Activated CD4-positive, alpha-beta T cell treated with anti-CD3 and anti-CD28 coated beads, Interleukin-2, amount 50 U/mL, for 16 hours (primary cell): ENCODE measurements around the gene PRSS56.

Experiments used
- DNase-seq: peaks from one replicate; pipeline ENCODE4 v3.0.0-alpha.2; 2020

The PRSS56 gene

GRCh38 chr2:232486558-232487384, 33.4 kb upstream of the PRSS56 start:
- no peak for DNase-seq

GRCh38 chr2:232487385-232488096, 32.6 kb upstream of the PRSS56 start, which contains the start of gene ECEL1:
ECEL1 (minus strand) TSS chr2:232487834; CDS start chr2:232486653, 1,181 bp downstream.
- DNase-seq = no peak

GRCh38 chr2:232488097-232488711, 32.0 kb upstream of the PRSS56 start:
- no peak for DNase-seq

- DNase-seq = no peak
These were observed 31.4 kb upstream of the PRSS56 start for GRCh38 chr2:232488721-232489300.

- DNase-seq = no peak
These were observed 30.5 kb upstream of the PRSS56 start for GRCh38 chr2:232489516-232490220.

GRCh38 chr2:232490221-232491138, 29.7 kb upstream of the PRSS56 start:
- DNase-seq = no peak

- DNase-seq = no peak
These were observed 28.9 kb upstream of the PRSS56 start for GRCh38 chr2:232491139-232491780.

GRCh38 chr2:232492236-232492848, 27.8 kb upstream of the PRSS56 start:
- no peak for DNase-seq

GRCh38 chr2:232492963-232493700, 27.1 kb upstream of the PRSS56 start:
- DNase-seq = no peak

- no peak for DNase-seq
These were observed 26.3 kb upstream of the PRSS56 start for GRCh38 chr2:232493701-232494474.

- DNase-seq = no peak
These were observed 25.6 kb upstream of the PRSS56 start for GRCh38 chr2:232494542-232494941.

GRCh38 chr2:232495292-232495691, 24.9 kb upstream of the PRSS56 start:
- DNase-seq = no peak

- no peak for DNase-seq
These were observed 23.5 kb upstream of the PRSS56 start for GRCh38 chr2:232496501-232497270.

- DNase-seq = no peak
These were observed 22.8 kb upstream of the PRSS56 start for GRCh38 chr2:232497348-232497747.

GRCh38 chr2:232498452-232498851, 21.7 kb upstream of the PRSS56 start:
- no peak for DNase-seq

- DNase-seq = no peak
These were observed 18.8 kb upstream of the PRSS56 start for GRCh38 chr2:232501331-232501771.

- no peak for DNase-seq
These were observed 18.3 kb upstream of the PRSS56 start for GRCh38 chr2:232501794-232502390.

GRCh38 chr2:232502511-232502910, 17.7 kb upstream of the PRSS56 start:
- no peak for DNase-seq
